BE2C (cell line): ENCODE results near the gene C10orf88.

ENCODE experiments used
- DNase-seq: peaks from one replicate; pipeline ENCODE4 v3.0.0-alpha.2; 2020
- H3K27me3 ChIP-seq: fragments of 250-450 bp; sonication (Bioruptor Pico); 2 replicates; pipeline ENCODE4 v1.5.1; 2020; ENCODE audit warnings: mild to moderate bottlenecking
- H3K36me3 ChIP-seq: fragments of 250-450 bp; sonication (Bioruptor Pico); 2 replicates; pipeline ENCODE4 v1.5.1; 2020; ENCODE audit warnings: mild to moderate bottlenecking
- H3K4me1 ChIP-seq: fragments of 250-450 bp; sonication (Bioruptor Pico); 2 replicates; pipeline ENCODE4 v1.5.1; 2020
- H3K4me3 ChIP-seq: 2 replicates; pipeline ENCODE4 v1.5.1; 2011; ENCODE audit warnings: low read depth, low read length
- H3K9me3 ChIP-seq: fragments of 250-450 bp; sonication (Bioruptor Pico); 2 replicates; pipeline ENCODE4 v1.5.1; 2020
- CTCF ChIP-seq: IDR thresholded peaks from 2 replicates; pipeline ENCODE4 v1.5.1; 2012; ENCODE audit warnings: mild to moderate bottlenecking, low read depth, low read length

Gene C10orf88

GRCh38 chr10:122974543-122975064, 20.6 kb upstream of the C10orf88 start:
- no peaks in the 10 kb centered on the region for H3K36me3 ChIP-seq
- H3K4me3 ChIP-seq, result no peak overlapping the region
- no peak for TF ChIP-seq CTCF
- H3K27me3 ChIP-seq, result no peaks in the 10 kb centered on the region
- no peak for DNase-seq
- H3K9me3 ChIP-seq, result no peaks in the 10 kb centered on the region
- H3K4me1 ChIP-seq, result no peaks in the 10 kb centered on the region

- no peaks in the 10 kb centered on the region for H3K27me3 ChIP-seq
- TF ChIP-seq CTCF, result no peak
- H3K4me3 ChIP-seq, result no peak overlapping the region
- peak; percentile 51 for DNase-seq
- no peaks in the 10 kb centered on the region for H3K4me1 ChIP-seq
- H3K9me3 ChIP-seq, result no peaks in the 10 kb centered on the region; the same call in 1 of the 2 replicates
- no peaks in the 10 kb centered on the region for H3K36me3 ChIP-seq
Observed at GRCh38 chr10:122974023-122974422, 20.0 kb upstream of the C10orf88 start.

- no peak overlapping the region for H3K4me3 ChIP-seq
- H3K4me1 ChIP-seq, result no peaks in the 10 kb centered on the region
- TF ChIP-seq CTCF, result no peak
- H3K9me3 ChIP-seq, result no peaks in the 10 kb centered on the region; the same call in 1 of the 2 replicates
- H3K27me3 ChIP-seq, result no peaks in the 10 kb centered on the region
- H3K36me3 ChIP-seq, result no peaks in the 10 kb centered on the region
- DNase-seq, result no peak
Observed at GRCh38 chr10:122968698-122969097, 14.7 kb upstream of the C10orf88 start.

GRCh38 chr10:122966879-122967278, 12.9 kb upstream of the C10orf88 start:
- no peak for TF ChIP-seq CTCF
- Histone ChIP-seq H3K9me3 (no peaks in the 10 kb centered on the region; the same call in 1 of the 2 replicates), H3K27me3 (no peaks in the 10 kb centered on the region), H3K4me1 (no peaks in the 10 kb centered on the region), H3K4me3 (no peak overlapping the region), H3K36me3 (no peaks in the 10 kb centered on the region)
- DNase-seq, result no peak

- Histone ChIP-seq H3K27me3 (no peaks in the 10 kb centered on the region), H3K4me1 (no peaks in the 10 kb centered on the region), H3K4me3 (no peak overlapping the region), H3K9me3 (no peaks in the 10 kb centered on the region), H3K36me3 (no peaks in the 10 kb centered on the region)
- DNase-seq, result no peak
- no peak for TF ChIP-seq CTCF
Observed at GRCh38 chr10:122962405-122962804, 8.4 kb upstream of the C10orf88 start.

GRCh38 chr10:122957474-122957873, 3.4 kb upstream of the C10orf88 start:
- Histone ChIP-seq H3K27me3 (no peaks in the 10 kb centered on the region), H3K4me1 (0 out of 2 replicates have a peak, but pooled peaks cover 2% of the 10 kb centered on the region), H3K36me3 (no peaks in the 10 kb centered on the region; the same call in 1 of the 2 replicates), H3K9me3 (peaks cover 7% of the 10 kb centered on the region), H3K4me3 (no peak overlapping the region)
- DNase-seq, result no peak
- TF ChIP-seq CTCF, result no peak
